Measurements from ENCODE around the gene EVL. TPM values are rescaled to one million over a fixed set of nuclear protein-coding genes. Genes with fewer than 3 reads are reported as not detected.

The EVL gene
- total RNA-seq, 2 donors from 2014 or later: 42.5 to 98.4 TPM

DNA sequence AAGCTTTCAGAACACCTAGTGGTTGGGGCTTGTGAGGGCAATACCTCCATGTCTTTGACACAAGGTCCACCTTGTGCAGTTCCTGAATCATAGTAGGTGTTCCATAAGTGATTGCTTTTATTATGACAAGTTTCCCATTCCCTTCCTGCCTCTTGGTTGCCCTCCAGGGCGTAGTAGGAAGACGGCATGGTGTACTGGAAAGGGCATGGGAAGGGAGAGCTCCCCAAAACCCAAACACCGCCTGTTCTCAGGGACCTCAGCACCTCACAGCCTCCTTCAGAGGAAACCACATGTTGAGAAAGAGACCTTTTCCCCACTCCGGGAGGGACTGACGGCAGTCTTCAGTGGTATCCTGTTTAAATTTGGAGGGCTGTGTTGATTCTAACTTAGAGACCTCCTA, 21.1 kb downstream of the EVL start:
- Histone ChIP-seq H3K27ac (no peak overlapping the region), H3K4me1 (replicated peaks) (no peaks in the 10 kb centered on the region), H3K4me3 (no peak overlapping the region), H3K36me3 (no peaks in the 10 kb centered on the region), H3K27me3 (replicated peaks; ENCODE audit: insufficient read depth) (no peaks in the 10 kb centered on the region), H3K9me3 (no peaks in the 10 kb centered on the region)
- intact Hi-C loops (cut with DNase I): no loop called here
- TF ChIP-seq, protein P1, sequence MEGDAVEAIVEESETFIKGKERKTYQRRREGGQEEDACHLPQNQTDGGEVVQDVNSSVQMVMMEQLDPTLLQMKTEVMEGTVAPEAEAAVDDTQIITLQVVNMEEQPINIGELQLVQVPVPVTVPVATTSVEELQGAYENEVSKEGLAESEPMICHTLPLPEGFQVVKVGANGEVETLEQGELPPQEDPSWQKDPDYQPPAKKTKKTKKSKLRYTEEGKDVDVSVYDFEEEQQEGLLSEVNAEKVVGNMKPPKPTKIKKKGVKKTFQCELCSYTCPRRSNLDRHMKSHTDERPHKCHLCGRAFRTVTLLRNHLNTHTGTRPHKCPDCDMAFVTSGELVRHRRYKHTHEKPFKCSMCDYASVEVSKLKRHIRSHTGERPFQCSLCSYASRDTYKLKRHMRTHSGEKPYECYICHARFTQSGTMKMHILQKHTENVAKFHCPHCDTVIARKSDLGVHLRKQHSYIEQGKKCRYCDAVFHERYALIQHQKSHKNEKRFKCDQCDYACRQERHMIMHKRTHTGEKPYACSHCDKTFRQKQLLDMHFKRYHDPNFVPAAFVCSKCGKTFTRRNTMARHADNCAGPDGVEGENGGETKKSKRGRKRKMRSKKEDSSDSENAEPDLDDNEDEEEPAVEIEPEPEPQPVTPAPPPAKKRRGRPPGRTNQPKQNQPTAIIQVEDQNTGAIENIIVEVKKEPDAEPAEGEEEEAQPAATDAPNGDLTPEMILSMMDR (IDR thresholded peaks at IDR 0.05): no peak
- TF ChIP-seq POLR2AphosphoS5 (IDR thresholded peaks at IDR 0.05) (no peak), POLR2A (IDR thresholded peaks at IDR 0.05) (no peak)
- no peak for DNase-seq (ENCODE audit: low spot score)
- WGBS: 96% methylated on average over 5 of the region's 5 CpGs

- intact Hi-C loops (cut with DNase I): no loop called here
- Histone ChIP-seq H3K27me3 (replicated peaks; ENCODE audit: insufficient read depth) (no peaks in the 10 kb centered on the region), H3K9me3 (no peaks in the 10 kb centered on the region), H3K4me1 (replicated peaks) (no peaks in the 10 kb centered on the region), H3K4me3 (no peak overlapping the region), H3K27ac (no peak overlapping the region), H3K36me3 (no peaks in the 10 kb centered on the region)
- 91% methylated on average over 3 of the region's 3 CpGs for WGBS
- TF ChIP-seq POLR2A (IDR thresholded peaks at IDR 0.05) (no peak), POLR2AphosphoS5 (IDR thresholded peaks at IDR 0.05) (no peak)
- TF ChIP-seq, protein P1 (IDR thresholded peaks at IDR 0.05): no peak
- DNase-seq (ENCODE audit: low spot score): no peak
These were observed 23.0 kb downstream of the EVL start for GRCh38 chr14:100088226-100088625.

DNA sequence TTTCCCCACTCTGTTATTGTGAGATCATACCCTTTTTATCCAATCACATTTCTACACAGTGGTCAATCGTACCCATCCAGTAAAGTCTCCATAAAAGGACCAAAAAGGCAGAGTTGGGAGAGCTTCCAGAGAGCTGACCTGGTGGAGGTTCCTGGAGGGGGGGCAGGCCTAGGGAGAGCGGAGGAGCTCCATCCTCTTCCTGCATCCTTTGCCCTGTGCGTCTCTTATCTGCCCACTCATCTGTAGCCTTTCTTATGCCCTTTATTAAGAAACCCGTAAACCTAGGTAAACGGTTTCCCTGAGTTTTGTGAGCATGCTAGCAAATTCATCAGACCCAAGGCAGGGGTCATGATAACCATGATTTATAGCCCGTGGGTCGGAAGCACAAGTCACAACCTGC, 26.2 kb downstream of the EVL start:
- H3K4me3 ChIP-seq: no peak overlapping the region
- no peak overlapping the region for H3K27ac ChIP-seq
- TF ChIP-seq POLR2A (IDR thresholded peaks at IDR 0.05) (no peak), POLR2AphosphoS5 (IDR thresholded peaks at IDR 0.05) (no peak)
- TF ChIP-seq, protein P1 (IDR thresholded peaks at IDR 0.05): no peak
- no peak for DNase-seq (ENCODE audit: low spot score)
- no peaks in the 10 kb centered on the region for H3K27me3 ChIP-seq (replicated peaks; ENCODE audit: insufficient read depth)
- whole genome bisulfite sequencing: 52% methylated on average over 7 of the region's 7 CpGs
- H3K36me3 ChIP-seq: no peaks in the 10 kb centered on the region
- intact Hi-C loops (cut with DNase I): no loop called here
- H3K9me3 ChIP-seq: no peaks in the 10 kb centered on the region
- H3K4me1 ChIP-seq (replicated peaks): no peaks in the 10 kb centered on the region

- H3K36me3 ChIP-seq: no peaks in the 10 kb centered on the region
- TF ChIP-seq, protein P1 (IDR thresholded peaks at IDR 0.05): no peak
- TF ChIP-seq POLR2AphosphoS5 (IDR thresholded peaks at IDR 0.05) (no peak), POLR2A (IDR thresholded peaks at IDR 0.05) (no peak)
- no peaks in the 10 kb centered on the region for H3K27me3 ChIP-seq (replicated peaks; ENCODE audit: insufficient read depth)
- intact Hi-C loops (cut with DNase I): no loop called here
- no peaks in the 10 kb centered on the region for H3K4me1 ChIP-seq (replicated peaks)
- H3K27ac ChIP-seq: no peak overlapping the region
- no peaks in the 10 kb centered on the region for H3K9me3 ChIP-seq
- H3K4me3 ChIP-seq: no peak overlapping the region
- 53% methylated on average over 1 of the region's 1 CpG for WGBS
- DNase-seq (ENCODE audit: low spot score): no peak
These were observed 27.6 kb downstream of the EVL start for GRCh38 chr14:100092832-100093231.

DNA sequence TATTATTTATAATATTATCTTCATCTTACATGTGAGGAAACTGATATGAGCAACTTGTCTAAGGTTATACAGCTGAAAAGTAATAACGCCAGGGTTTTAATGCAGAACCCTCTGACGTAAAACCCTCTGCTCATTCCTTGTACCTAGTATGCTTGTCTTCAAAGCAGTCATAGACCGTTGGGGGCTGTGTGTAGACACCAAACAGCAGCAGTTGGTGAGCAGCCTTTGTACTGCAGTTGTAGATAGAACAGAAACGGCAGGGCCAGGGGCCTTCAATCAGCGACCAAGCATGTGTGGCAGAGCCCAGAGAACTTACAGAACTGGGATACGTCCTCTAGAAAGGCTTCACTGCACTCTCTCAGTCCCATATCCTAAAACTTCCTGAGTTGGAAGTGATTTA, 28.1 kb downstream of the EVL start:
- no peak overlapping the region for H3K27ac ChIP-seq
- H3K36me3 ChIP-seq: no peaks in the 10 kb centered on the region
- no peaks in the 10 kb centered on the region for H3K4me1 ChIP-seq (replicated peaks)
- TF ChIP-seq POLR2A (IDR thresholded peaks at IDR 0.05): no peak
- no peak for TF ChIP-seq POLR2AphosphoS5 (IDR thresholded peaks at IDR 0.05)
- TF ChIP-seq, protein P1 (IDR thresholded peaks at IDR 0.05): no peak
- 79% methylated on average over 6 of the region's 6 CpGs for WGBS
- H3K4me3 ChIP-seq: no peak overlapping the region
- no peak for DNase-seq (ENCODE audit: low spot score)
- no peaks in the 10 kb centered on the region for H3K27me3 ChIP-seq (replicated peaks; ENCODE audit: insufficient read depth)
- intact Hi-C loops (cut with DNase I): no loop called here
- no peaks in the 10 kb centered on the region for H3K9me3 ChIP-seq

All from prostate gland (tissue), 2 donors.